HFF-Myc (cell line): ENCODE measurements around the gene HOXB3.

Experiments used
- DNase-seq: peaks from one replicate; pipeline ENCODE4 v3.0.0-alpha.2; 2011; ENCODE audit warnings: low read depth; ENCODE audit errors: extremely low read depth
- H3K4me3 ChIP-seq: replicated peaks from 2 replicates; pipeline ENCODE4 v1.5.1; 2011; ENCODE audit warnings: low read depth, mild to moderate bottlenecking, control low read depth, low read length
- TF ChIP-seq, protein P1 (sequence below): IDR thresholded peaks from 2 replicates; pipeline ENCODE4 v1.5.1; 2012; ENCODE audit warnings: mild to moderate bottlenecking, low read depth, low read length, control low read depth; ENCODE audit errors: missing control alignments

The HOXB3 gene

DNA sequence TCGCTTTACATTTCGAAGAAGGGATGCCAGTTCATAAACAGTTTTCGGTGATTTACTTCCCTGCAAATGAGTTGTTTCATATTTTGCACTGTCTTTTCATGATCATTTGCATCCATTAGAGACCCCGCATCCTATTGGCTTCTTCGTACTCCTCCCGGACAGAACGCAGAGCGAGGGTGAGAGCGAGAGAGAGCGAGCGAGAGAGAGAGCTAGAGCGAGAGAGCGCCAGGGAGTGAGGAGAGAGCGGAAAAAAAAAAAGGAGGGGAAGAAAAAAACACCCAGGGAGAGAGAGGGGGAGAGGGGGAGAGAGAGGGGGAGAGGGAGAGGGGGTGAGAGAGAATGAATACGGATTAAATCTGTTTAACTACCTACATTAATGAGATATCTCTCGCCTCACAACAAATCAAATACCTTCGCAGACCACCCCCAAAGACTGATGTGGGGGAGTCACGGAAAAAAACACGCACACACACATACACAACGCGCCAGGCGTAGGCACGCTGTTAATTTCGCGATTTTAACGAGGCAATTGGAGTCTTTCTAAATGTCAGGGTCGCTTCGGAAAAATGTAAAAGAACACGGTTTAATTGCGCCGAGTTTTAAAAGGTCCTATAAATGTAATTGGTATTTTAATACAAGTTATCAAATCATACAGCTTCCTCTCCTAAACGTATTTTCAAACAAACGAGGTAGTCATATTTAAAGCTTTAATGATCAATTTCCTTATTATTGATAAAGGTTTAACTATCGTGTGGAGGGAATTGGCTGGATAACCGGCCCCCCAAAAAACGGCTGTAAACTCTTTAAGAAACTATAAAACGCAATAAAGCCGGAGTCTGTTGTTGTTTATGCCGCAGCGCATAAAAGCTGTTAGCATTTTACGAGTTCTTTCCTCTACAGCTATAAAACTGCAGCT lies 25.3 kb upstream of the HOXB3 start, which contains the start of gene HOXB8:
Gene HOXB8, minus strand, starts transcription at position 246 of the 916 bp plus-strand sequence. CDS start 588 bp downstream, outside the sequence.
- no peak for DNase-seq
- TF ChIP-seq, protein P1, sequence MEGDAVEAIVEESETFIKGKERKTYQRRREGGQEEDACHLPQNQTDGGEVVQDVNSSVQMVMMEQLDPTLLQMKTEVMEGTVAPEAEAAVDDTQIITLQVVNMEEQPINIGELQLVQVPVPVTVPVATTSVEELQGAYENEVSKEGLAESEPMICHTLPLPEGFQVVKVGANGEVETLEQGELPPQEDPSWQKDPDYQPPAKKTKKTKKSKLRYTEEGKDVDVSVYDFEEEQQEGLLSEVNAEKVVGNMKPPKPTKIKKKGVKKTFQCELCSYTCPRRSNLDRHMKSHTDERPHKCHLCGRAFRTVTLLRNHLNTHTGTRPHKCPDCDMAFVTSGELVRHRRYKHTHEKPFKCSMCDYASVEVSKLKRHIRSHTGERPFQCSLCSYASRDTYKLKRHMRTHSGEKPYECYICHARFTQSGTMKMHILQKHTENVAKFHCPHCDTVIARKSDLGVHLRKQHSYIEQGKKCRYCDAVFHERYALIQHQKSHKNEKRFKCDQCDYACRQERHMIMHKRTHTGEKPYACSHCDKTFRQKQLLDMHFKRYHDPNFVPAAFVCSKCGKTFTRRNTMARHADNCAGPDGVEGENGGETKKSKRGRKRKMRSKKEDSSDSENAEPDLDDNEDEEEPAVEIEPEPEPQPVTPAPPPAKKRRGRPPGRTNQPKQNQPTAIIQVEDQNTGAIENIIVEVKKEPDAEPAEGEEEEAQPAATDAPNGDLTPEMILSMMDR: no peak
- H3K4me3 ChIP-seq: no peak within 1 kb of the TSS

DNA sequence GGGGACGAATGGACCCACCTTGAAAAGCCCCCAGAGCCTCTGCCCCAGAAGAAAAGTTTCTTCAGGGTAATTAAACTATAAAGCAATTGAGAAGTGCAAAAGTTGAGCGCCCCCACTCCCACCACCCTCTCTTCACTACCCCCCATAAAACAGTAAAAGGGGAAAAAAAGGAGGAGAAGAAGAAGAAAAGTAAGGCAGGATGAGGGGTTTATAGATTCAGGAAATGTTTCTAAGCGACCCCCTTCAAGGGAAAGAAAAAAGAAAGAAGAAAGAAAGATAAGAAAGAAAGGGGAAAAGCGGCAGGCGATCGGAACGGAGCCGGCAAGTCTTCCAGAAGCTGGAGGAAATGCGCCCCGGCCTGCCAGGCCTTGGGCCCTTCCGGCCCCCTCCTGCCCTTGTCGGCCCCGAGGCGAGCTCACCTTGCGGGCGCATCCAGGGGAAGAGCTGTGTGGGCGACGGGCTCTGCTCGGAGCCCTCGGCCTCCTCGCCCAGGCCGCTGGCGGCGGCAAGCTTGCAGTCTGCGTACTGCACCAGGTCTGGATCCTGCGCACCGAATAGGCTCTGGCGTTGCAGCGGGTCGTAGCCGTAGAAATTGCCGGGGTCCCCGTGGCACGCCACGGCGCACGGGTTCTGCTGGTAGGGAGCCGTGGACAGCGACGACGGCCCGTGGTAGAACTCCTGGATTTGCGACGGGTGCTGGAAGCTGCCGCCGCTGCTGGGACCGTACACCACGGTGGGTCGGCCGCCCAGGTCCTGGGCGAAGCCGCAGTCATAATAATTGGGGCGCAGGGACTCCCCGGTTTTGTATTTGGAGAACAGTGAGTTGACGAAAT lies 24.0 kb upstream of the HOXB3 start:
- TF ChIP-seq, protein P1: no peak
- no peak for DNase-seq
- no peak overlapping the region for H3K4me3 ChIP-seq

DNA sequence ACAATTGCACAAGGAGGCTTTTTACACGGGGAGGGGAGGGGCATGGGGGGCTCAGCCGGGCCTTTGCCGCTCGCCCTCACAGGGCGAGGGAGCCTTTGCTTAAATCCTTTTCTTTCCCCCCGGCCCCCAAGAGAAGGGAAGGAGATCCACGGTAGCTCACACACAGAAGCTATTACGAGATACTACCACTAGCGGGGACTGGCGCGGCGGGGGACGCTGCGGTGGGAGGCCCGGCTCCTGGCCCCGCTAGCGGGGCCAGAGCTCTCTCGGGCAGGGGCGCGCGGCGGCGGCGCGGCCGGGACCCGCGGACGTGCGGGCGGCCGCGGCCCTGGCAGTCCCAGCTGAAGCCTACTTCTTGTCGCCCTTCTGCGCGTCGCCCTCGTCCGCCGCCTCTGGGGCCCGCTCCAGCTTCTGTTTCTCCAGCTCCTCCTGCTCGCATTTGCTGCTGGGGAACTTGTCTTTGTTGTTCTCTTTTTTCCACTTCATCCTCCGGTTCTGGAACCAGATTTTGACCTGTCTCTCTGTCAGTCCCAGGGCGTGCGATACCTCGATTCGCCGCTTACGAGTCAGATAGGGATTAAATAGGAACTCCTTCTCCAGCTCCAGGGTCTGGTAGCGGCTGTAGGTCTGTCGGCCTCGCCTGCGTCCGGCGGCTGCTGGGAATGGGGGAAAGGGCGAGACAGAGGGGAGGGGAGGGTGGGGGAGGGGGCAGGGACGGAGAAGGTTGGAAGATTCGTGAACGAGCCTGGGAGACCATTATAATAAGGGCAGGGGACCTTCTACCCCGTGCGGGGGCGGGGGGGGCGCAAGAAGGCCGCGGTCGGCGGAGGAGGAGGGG lies 23.0 kb upstream of the HOXB3 start:
- no peak for DNase-seq
- TF ChIP-seq, protein P1: no peak
- H3K4me3 ChIP-seq: no peak overlapping the region

DNA sequence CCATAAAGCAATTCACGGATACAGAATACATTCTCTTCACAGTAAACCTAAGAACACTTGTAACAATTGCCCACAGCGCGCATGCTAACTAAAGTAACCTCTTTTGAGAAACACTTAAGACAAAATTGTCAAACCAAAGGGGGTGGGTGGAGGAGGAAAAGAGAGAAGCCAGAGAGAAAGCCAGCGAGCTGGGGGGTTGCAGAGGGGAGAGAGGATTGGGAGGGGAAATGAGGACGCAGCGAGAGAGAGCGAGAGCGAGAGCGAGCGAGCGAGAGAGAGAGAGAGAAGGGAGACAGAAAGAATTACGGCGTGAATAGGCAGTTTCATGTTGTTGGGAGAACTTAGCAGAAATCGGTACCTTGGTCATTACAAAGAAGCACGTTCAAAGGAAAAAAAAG lies 22.4 kb upstream of the HOXB3 start:
- H3K4me3 ChIP-seq: no peak overlapping the region
- no peak for DNase-seq
- TF ChIP-seq, protein P1: no peak

DNA sequence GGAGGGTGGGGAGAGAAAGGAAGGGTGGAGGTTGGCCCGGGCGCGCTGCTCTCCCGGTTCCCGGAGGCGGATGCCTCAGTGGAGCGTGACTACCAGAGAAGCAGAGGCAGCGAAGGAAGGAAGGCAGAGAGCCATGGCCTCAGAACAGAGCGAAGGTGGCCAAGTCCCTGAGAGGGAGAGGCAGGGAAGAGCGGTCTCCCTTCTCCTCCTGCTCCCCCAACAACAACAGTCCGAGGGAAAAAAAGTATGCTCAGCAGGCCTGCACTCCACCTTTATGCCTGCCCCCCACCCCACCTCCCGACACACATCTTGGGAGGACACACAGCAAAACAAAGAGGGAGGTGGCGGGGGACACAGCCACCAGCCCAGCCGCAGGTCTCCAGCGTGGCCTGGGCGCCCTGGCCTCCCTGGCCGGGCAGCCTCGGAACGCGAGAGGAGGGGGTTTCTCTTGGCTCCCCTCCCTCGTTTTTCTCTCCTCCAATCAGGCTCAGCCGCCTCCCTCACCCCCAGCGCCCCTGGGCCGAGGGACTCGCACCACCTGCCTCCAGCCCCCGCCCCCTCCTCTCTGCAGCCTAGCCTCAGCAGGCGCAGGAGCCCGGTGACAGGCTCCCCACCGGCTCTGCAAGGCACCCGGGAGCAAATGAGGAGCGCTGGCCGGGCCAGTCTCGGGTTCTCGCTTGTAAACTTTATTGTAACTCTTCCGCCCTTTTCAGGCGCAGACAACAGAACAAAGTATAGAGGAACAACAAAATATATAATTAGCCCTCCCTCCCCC lies 21.8 kb upstream of the HOXB3 start:
- DNase-seq: no peak
- no peak overlapping the region for H3K4me3 ChIP-seq
- TF ChIP-seq, protein P1: no peak
